Motor neuron (in vitro differentiated cells): ENCODE measurements around the gene PRKN. TPM values are rescaled to one million over a fixed set of nuclear protein-coding genes. Genes with fewer than 3 reads are reported as not detected.
A peak's percentile ranks its signal among the peaks of the same experiment; 100 is the strongest.

Experiments used
- ATAC-seq, 8 experiments: fragments of 200-7000 bp; cut with Tn5 transposase; replicated peaks in 6 of 8; 2 replicates each; pipeline ENCODE4 v1.8.0; 2021; ENCODE audit warnings: mild to moderate bottlenecking in 8 of 8, moderate library complexity in 8 of 8
- H3K27ac ChIP-seq, 2 donors: fragments of 250-450 bp; sonication (Bioruptor Pico); 2 replicates each; pipeline ENCODE4 v1.9.0; 2021; ENCODE audit warnings: antibody characterized with exemption in 2 of 2, mild to moderate bottlenecking in 2 of 2, moderate library complexity in 1 of 2
- H3K4me1 ChIP-seq, 2 donors: fragments of 250-450 bp; sonication (Bioruptor Pico); replicated peaks in 1 of 2; 2 replicates each; pipeline ENCODE4 v1.6.1; 2021; ENCODE audit warnings: antibody characterized with exemption in 2 of 2, mild to moderate bottlenecking in 2 of 2, moderate library complexity in 1 of 2
- H3K4me3 ChIP-seq, 5 donors: fragments of 250-450 bp; sonication (Bioruptor Pico); 2 replicates each; pipeline ENCODE4 v1.9.0; 2021; ENCODE audit warnings: antibody characterized with exemption in 5 of 5, mild to moderate bottlenecking in 5 of 5, moderate library complexity in 4 of 5
- WGBS, 10 experiments: fragments of 450-650 bp; shearing (Covaris generic); methylation state at CpG; one replicate each; pipeline ENCODE4 v1.0.0; 2022; 5-methylcytosine and 5-hydroxymethylcytosine counted together
- in situ Hi-C, 9 experiments: fragments of 400-800 bp; cut with MboI; loops; one replicate each; pipeline ENCODE4 v1.15.0; 2021; ENCODE audit warnings: low sequenced_read_pairs in 9 of 9, low pct_unique_long_range_greater_than_20kb in 2 of 9; ENCODE audit not compliant: unreplicated experiment in 9 of 9
- total RNA-seq, 8 experiments: library from RNA; unstranded; fragments of 300-600 nt; gene quantifications; 2 replicates each; pipeline versions ENCODE4 v1.2.3 to v1.2.4, GENCODE V29; 2022

Gene PRKN
- total RNA-seq, 8 experiments from 2014 or later: 0.71 to 8.1 (median 2.9) TPM

DNA sequence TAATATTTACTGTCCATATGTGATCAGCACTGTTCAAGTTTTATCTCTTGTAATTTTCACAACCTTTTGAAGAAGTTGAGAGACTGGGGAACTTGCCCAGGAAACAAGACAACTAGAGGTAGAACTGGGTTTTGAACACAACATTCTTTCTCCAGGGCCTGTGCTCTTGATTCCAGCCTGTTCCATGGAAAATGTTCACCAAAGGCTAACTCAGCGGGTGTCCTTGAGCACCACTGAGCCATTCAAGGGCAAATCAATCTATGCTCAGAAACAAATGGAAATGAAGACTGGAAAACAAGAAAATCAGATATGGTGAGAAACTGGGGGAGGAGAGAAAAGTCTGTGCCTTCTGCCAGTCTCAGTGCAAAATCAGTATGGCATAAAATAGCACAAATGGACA is 771.5 kb downstream of the PRKN start:
- Histone ChIP-seq H3K4me1 (no peaks in the 10 kb centered on the region), H3K4me3 (no peak overlapping the region), H3K27ac (no peak overlapping the region)
- 10 to 100% (median 73%) methylated on average over 1 of the region's 1 CpG; no CpG with 5 or more reads in 3 of the 10 experiments for WGBS, 10 experiments
- in situ Hi-C loops: no loop called here
- no peak for ATAC-seq

DNA sequence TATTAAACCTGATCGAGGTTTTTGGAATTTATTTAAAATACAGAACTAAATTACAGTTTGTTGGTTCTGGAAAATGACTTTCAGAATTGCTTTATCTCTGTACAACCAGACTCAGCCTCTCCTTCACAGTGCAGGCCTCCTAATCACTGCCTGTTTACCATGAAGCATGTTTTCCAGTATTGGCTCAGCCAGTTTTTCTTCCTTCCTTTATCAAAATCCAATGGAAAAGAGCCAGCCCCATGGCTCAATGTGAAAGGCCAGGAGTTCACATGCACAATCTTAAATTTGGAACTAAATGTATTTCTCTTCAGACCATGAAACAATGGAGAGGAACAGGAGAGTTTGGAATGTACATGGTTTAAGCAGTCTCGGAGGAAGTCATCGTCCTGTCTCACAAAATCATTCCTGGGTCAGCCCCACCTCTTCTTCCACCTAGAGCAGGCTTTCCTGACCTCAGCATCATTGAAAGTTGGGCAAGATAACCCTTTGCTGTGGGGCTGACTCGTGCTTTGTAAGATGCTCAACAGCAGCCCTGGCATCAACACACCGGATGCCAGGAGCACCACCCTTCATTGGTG is 772.8 kb downstream of the PRKN start:
- WGBS, 10 experiments: 0 to 100% (median 53%) methylated on average over 1 to 4 of the region's 5 CpGs; no CpG with 5 or more reads in 1 of the 10 experiments
- ATAC-seq: no peak
- H3K4me1 ChIP-seq: no peaks in the 10 kb centered on the region
- in situ Hi-C loops: no loop called here
- no peak overlapping the region for H3K27ac ChIP-seq
- H3K4me3 ChIP-seq: no peak overlapping the region

DNA sequence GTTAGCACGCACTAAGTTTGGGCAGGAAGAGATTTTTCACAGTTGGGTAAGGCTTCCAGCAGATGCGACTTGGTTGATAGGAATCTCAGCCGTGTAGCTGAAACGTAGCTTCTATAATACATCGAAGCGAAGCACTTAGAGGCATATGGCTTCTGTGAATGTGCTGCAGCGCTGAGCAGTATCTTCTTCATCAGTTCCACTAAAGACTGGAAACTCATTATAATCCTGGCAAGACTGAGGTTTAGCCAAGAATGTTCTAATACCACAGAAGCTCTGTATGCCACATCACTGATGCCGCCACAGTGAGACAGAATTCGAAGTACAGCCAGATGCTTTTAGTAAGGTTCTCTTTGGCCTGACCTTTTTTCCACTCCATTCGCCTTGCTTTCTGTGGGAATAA is 773.5 kb downstream of the PRKN start:
- Histone ChIP-seq H3K4me3 (no peak overlapping the region), H3K27ac (no peak overlapping the region), H3K4me1 (no peaks in the 10 kb centered on the region)
- ATAC-seq: no peak
- in situ Hi-C loops: no loop called here
- 24 to 100% (median 87%) methylated on average over 1 to 10 of the region's 10 CpGs; no CpG with 5 or more reads in 1 of the 10 experiments for WGBS, 10 experiments

- no peak for ATAC-seq
Measured at GRCh38 chr6:161951126-161951525, 776.4 kb downstream of the PRKN start.

GRCh38 chr6:161949531-161949930 is 778.0 kb downstream of the PRKN start:
- Histone ChIP-seq H3K4me1 (peaks cover 8 to 16% of the 10 kb centered on the region in 2 donors), H3K27ac (no peak overlapping the region), H3K4me3 (no peak overlapping the region)
- 50 to 100% (median 87%) methylated on average over 1 to 2 of the region's 2 CpGs; no CpG with 5 or more reads in 6 of the 10 experiments for WGBS, 10 experiments
- ATAC-seq: no peak
- in situ Hi-C loops: no loop called here

More at GRCh38 chr6:161951126-161951525, 776.4 kb downstream of the PRKN start:
- in situ Hi-C loops: no loop called here
- WGBS, 10 experiments: 19 to 100% (median 79%) methylated on average over 1 to 2 of the region's 2 CpGs
- peaks cover 7 to 12% of the 10 kb centered on the region in 2 donors for H3K4me1 ChIP-seq
- no peak overlapping the region for H3K4me3 ChIP-seq
- H3K27ac ChIP-seq: no peak overlapping the region

GRCh38 chr6:161948462-161948861 is 779.1 kb downstream of the PRKN start:
- Histone ChIP-seq H3K4me1 (peaks cover 8 to 16% of the 10 kb centered on the region in 2 donors), H3K27ac (no peak overlapping the region), H3K4me3 (no peak overlapping the region)
- 38 to 100% (median 92%) methylated on average over 1 to 2 of the region's 2 CpGs; no CpG with 5 or more reads in 2 of the 10 experiments for WGBS, 10 experiments
- no peak for ATAC-seq
- in situ Hi-C loops: no loop called here

GRCh38 chr6:161947371-161947770 is 780.2 kb downstream of the PRKN start:
- no peak overlapping the region for H3K27ac ChIP-seq
- ATAC-seq: no peak
- H3K4me3 ChIP-seq: no peak overlapping the region
- WGBS, 10 experiments: 19 to 77% (median 59%) methylated on average over 1 to 4 of the region's 4 CpGs
- peaks cover 8 to 16% of the 10 kb centered on the region in 2 donors for H3K4me1 ChIP-seq
- in situ Hi-C loops: no loop called here

DNA sequence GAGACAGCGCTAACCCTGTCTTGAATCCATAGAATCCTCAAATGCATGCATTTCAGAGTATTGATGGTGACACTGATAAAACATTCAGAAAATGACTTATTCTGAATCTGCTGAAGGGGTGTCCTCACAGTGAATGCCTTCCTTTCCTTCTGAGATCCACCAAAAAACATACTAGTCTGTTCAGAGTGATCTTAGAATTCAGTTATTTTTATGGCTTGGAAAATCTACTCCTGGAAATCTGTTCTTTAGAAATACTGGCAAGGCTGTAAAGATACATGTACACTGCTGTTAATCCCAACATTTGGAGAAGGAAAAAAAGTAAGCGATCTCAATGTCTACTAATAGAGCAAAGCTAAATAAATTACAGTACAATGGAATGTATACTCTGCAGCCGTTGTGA is 781.1 kb downstream of the PRKN start:
- Histone ChIP-seq H3K27ac (no peak overlapping the region), H3K4me1 (peaks cover 8 to 16% of the 10 kb centered on the region in 2 donors), H3K4me3 (no peak overlapping the region)
- in situ Hi-C loops: no loop called here
- ATAC-seq: peak in 5 of 8 experiments; percentile 14 to 43 (median 25)
- WGBS, 10 experiments: 0 to 90% (median 61%) methylated on average over 1 to 3 of the region's 3 CpGs

GRCh38 chr6:161943561-161943960 is 784.0 kb downstream of the PRKN start:
- ATAC-seq: no peak
- Histone ChIP-seq H3K27ac (no peak overlapping the region), H3K4me1 (peaks cover 8 to 16% of the 10 kb centered on the region in 2 donors), H3K4me3 (no peak overlapping the region)
- in situ Hi-C loops: no loop called here

- no peak overlapping the region for H3K27ac ChIP-seq
- in situ Hi-C loops: no loop called here
- 76 to 100% (median 88%) methylated on average over 1 to 3 of the region's 3 CpGs; no CpG with 5 or more reads in 1 of the 10 experiments for WGBS, 10 experiments
- ATAC-seq: no peak
- no peak overlapping the region for H3K4me3 ChIP-seq
- H3K4me1 ChIP-seq: peaks cover 6 to 9% of the 10 kb centered on the region in 2 donors
Measured at GRCh38 chr6:161941565-161941964, 786.0 kb downstream of the PRKN start.

GRCh38 chr6:161940519-161940918 is 787.0 kb downstream of the PRKN start:
- no peak for ATAC-seq
- Histone ChIP-seq H3K4me3 (no peak overlapping the region), H3K4me1 (no peaks in the 10 kb centered on the region), H3K27ac (no peak overlapping the region)
- in situ Hi-C loops: no loop called here
- WGBS, 10 experiments: 43 to 100% (median 91%) methylated on average over 1 to 2 of the region's 2 CpGs; no CpG with 5 or more reads in 2 of the 10 experiments

DNA sequence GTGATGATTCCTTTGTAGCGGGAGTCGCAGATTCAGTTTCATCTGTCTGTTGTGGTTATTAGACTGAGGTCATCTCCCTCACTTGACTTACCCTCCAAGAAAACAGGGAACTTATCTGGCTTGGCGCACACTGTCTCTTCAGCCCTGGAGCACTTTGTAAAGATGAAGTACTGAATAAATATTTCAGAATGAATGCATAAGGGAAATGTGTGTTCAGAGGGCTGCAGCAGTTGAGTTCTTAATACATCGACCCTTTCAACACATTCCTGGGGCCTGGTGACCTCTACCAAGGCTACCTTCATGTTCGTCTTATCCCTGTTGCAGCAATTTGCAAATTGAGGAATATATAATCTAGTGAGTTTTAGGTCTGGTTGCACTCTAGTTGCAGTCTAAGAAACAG is 801.2 kb downstream of the PRKN start:
- 40 to 100% (median 82%) methylated on average over 1 to 4 of the region's 5 CpGs; no CpG with 5 or more reads in 2 of the 10 experiments for WGBS, 10 experiments
- ATAC-seq: peak in 1 of 8 experiments; percentile 57
- no peak overlapping the region for H3K4me3 ChIP-seq
- H3K27ac ChIP-seq: no peak overlapping the region
- in situ Hi-C loops: no loop called here
- peaks cover 0 to 2% of the 10 kb centered on the region in 2 donors for H3K4me1 ChIP-seq

DNA sequence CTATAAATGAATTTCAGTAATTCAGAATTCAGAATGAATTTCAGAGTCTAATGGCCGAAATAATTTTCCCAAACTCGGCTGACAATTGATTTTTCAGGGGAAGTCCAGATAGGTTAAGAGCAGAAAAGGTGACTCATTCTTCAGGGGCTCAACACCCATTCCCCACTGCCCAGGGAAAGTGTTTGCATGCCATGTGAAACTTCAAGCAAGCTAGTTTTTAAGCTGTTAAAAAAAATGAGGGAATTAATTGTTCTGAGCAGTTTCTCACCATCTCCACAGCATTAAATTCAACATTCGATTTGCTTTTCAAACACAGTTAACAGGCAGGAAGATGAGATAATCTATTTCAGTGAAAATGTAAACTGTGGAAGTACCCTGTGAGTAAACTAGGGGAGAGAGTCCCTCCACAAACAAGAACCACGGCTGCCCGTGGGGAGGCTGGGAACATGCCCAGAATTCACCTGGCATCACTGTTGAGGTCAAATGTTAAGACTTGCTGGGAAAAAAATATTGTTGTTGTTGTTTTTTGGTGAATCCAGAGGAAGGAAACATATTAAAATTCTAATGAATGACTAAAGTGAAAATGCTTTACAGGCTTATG is 803.0 kb downstream of the PRKN start:
- H3K27ac ChIP-seq: no peak overlapping the region
- H3K4me1 ChIP-seq: peaks cover 0 to 2% of the 10 kb centered on the region in 2 donors
- no peak overlapping the region for H3K4me3 ChIP-seq
- 37 to 94% (median 80%) methylated on average over 2 to 5 of the region's 5 CpGs for WGBS, 10 experiments
- ATAC-seq: peak in 1 of 8 experiments; percentile 7
- in situ Hi-C loops: no loop called here
